ENCODE measurements around the gene TPCN1.

The TPCN1 gene

GRCh38 chr12:113226696-113227568, 5.7 kb downstream of the TPCN1 start:
- DNase-seq, result no peak

DNA sequence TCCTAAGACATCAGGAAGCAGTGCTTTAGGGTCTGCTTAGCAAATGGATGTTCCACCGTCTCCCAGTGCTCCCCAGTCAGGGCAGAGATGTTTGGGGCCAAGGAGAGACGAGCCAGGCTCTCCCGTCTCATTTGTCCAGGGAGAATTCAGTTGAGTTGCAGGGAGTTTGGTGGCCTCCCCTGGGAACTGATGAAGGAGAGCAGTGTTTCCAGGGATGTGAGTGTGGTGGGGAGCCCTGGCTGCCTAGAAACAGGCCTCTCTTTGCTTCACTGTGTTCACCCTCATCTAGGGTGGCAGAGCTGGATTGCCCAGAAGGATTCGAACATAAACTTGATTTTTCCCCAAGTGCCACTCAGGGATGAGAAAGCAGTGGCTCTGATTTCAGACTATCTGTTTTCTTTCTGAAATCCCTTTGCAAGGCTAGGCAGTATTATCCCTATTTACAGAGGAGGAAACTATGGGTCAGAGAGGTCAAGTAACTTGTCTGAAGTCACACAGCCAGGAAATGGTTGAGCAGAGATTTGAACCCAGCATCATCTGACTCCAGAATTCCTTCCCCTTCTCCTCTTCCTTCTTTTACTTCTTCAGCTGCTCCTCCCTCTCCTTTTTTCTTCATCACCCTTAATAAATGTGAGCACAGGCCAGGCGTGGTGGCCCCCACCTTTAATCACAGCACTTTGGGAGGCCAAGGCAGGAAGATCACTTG, 6.6 kb downstream of the TPCN1 start:
- DNase-seq, result no peak

GRCh38 chr12:113228394-113229028, 7.2 kb downstream of the TPCN1 start:
- no peak for DNase-seq

DNA sequence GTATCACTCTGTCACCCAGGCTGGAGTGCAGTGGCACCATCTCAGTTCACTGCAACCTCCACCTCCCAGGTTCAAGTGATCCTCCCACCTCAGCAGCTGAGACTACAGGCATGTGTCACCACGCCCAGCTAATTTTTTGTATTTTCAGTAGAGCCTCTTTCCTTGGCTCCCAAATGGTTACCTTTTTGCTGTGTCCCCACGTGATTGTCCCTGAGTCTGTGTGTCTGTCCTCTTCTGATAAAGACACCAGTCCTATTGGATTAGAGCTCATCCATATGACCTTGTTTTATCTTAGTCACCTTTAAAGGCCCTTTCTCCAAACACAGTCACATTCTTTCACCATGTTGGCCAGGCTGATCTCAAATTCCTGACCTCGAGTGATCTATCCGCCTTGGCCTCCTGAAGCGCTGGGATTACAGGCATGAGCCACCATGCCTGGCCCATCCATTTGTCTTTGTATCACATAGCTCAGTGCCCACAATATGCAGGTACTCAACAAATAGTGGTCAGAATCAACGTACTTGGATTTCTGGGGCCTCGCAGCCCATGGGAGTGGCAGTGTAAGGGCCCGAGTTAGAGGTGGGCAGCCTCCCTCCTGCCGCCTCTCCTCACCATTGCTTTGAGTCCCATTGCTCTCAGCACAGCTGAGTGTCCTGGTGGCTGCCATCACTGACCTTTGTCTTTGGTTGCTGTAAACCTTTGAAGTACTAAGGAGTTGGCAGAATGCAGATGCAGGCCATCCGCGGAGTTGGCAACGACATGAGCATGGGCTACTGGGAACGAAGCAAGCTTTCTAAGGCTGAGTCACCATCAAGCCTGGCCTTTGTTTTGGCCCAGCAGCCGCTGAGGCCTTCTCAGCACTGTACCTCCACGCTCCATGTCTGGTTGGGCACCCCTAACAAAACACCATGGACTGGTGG, 9.3 kb downstream of the TPCN1 start:
- no peak for DNase-seq

GRCh38 chr12:113231235-113232088, 10.2 kb downstream of the TPCN1 start:
- peak; percentile 78 for DNase-seq

DNA sequence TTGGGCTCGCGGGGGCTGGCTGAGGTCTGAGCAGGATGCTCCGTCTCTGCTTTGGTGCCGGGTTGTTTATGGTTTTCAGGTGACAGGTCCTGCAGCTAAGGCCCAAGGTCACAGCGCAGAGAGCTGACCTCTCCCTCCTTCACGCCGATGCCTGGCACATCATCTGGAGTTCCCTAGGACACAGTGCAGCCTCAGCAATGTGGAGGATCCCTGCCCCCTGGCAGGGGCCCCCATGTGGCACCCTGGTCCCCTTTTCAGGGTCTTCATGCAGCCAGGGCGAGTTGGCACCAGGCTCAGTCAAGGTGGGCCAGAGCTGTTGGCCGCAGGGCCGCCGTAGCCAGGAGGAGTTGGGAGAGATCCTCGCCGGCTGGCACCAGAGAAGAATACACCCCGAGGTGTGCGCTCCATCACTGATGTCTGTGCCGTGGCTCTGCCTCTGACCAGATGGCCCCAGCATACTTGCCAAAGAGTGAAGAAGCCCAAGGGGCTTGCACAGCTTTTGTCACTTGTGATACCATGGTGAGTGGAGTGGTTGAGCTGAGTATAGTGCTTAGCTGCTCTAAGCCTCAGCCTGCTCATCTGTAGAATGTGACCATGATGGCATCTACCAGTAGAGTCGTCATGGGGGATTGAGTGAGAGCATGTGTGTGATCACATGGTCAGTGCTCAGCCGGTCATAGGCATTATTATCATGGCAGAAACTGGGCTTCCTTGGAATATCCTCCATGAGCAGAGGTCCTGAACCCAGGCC, 11.0 kb downstream of the TPCN1 start:
- no peak for DNase-seq

DNA sequence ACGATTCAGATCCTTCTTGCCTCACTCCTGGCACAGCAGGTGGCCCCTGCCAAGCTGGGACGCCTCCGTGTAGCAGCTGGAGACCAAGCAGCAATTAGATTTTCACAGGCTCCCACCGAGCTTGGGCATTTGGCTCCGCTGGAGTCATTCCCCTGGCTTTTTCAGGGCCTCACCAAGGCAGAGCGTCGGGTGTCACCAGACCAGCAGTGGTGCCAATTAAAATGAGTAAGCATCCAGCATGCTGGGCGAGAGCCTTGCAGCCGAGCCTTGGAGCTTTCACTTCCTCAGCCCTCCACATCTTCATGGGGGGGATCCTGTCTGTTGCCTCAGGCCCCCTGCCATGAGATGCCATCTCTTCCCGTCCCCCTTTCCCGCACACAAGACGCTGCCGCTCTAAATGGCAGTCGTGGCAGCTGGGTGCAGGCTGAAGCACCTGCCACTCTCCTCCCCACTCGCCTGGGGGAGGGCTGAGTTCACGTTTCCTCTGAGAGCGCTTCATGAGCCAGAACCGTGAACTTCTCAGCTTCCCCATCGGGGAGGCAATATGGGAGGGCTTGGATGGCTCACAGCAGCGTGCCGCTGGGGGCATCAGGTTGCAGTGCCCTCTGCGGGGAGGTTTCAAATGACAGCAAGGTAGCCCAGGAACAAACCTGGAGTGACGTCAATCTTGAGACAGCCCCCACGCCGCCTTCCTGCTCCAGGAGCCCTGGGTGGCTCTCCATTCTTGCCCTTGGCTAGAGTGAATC, 11.7 kb downstream of the TPCN1 start:
- peak; percentile 78 for DNase-seq

DNA sequence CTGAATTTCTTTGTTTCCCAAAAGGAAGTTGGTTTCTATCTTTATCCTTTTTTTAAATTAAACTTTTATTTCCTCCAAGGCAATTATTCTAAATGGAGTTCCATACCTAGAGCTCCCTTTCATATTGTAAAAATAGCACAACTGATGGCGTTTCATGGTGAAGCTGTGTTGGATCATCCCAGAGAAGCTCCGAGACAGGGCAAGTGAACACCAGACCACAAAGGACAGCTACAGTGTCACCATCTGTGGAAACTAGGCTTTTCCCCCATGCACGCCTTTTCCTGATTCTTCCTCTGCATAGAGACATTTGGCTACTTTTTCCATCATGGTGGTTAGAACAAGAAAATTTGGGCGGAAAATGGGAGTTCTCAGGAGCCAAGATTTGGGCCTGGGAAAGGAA, 12.7 kb downstream of the TPCN1 start:
- no peak for DNase-seq

DNA sequence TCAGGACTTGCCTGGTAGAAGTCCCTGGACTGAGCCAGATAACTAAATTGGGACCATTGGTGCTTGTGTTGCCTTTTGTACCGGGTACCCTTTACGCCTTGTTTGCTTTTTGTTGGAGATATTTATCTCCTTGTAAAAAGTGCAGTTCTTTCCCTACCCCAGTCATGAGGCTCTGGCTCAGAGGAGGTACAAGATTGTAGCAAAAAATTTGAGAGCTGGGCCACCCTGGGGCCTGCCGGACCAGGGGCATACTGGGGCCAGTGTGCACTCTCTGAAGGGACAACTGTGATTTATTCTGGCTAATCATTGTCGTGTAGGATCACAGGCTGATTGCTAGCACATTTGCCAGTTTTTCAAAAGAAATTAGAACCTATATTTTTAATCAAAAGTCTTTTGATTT, 13.2 kb downstream of the TPCN1 start:
- no peak for DNase-seq

DNA sequence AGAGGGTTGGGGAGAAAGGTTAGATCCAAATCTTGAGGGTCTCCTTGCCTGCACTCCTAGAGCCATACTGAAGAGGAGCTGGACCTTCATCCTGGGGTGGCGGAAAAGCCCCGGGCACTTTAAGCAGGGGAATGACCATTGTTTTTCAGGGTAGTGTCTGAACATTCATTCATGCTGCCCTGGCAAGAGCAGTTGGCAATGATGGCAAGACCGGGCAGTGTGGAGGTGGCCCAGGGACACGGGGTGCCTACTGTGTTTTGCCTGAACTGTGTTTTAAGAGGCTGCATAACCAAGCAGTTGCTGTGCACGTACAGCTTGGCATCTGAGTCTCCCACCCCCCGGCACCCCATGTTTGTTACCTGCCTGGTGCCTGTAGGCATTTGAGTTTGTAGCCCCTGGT, 14.7 kb downstream of the TPCN1 start:
- no peak for DNase-seq

- DNase-seq, result no peak
Measured at GRCh38 chr12:113236539-113237399, 15.5 kb downstream of the TPCN1 start.

DNA sequence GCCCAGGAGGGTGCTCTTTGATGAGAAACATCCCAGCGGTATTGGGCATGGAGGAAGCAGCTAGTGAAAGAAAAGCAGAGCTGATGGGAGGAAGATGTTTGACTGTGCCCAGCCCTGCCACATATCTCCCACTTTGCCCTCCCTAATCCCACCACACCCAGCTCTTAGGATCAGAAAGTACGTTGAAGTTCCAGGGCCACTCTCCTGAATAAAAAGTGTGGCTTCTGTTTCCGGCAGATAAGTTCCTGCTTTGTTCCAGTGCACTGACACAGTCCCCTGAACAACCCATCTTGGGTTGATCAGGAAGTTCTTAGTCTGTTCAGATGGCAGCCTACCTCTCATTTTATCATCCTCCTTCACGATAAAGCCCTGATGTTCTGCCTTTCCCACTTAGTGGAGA, 16.5 kb downstream of the TPCN1 start:
- DNase-seq, result no peak

DNA sequence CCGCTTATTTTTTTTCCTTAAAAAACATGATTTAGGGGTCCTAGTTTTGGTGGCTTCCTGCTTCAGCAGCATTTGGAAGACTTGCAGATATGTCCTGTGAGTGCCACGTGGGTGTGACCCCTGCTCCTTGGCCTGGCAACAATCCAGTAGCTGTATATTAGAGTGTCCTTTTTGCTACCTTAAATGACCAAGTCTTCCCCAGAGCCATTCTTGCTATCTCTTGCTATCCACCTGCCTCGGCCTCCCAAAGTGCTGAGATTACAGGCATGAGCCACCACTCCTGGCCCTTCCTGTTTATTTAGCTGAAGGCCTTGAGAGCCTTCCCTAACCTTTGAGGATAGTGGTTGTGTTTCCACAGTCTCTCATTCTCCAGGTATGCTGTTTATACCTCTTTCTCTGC, 17.0 kb downstream of the TPCN1 start:
- DNase-seq, result no peak

DNA sequence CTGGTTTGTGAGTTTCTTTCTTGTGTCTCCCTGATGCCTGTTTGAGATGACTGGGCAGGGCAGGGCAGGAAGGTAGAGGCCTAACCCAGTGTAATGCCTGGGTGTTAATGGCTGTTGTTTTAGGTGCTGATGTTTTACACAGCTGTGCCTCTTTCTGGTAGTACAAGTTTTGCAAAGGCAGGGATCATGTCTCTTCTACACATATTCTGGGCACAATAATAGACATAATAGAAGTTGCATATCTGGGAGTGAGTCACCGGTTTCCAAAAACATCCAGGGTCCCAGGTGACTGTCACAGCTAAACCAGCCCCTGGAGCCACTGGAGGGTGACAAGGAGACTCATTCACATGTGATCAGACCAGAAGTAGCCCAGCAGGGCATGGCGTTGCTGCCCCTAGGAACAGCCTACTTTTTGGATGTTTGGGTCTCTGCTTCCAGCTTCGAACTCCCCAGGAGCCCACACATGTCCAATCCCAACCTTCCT, 18.1 kb downstream of the TPCN1 start:
- DNase-seq, result no peak

- DNase-seq, result no peak
Measured at GRCh38 chr12:113239811-113240331, 18.6 kb downstream of the TPCN1 start.

- DNase-seq, result no peak
Measured at GRCh38 chr12:113240395-113240794, 19.1 kb downstream of the TPCN1 start.

- DNase-seq, result peak; percentile 91
Measured at GRCh38 chr12:113241191-113242025, 20.1 kb downstream of the TPCN1 start.

DNA sequence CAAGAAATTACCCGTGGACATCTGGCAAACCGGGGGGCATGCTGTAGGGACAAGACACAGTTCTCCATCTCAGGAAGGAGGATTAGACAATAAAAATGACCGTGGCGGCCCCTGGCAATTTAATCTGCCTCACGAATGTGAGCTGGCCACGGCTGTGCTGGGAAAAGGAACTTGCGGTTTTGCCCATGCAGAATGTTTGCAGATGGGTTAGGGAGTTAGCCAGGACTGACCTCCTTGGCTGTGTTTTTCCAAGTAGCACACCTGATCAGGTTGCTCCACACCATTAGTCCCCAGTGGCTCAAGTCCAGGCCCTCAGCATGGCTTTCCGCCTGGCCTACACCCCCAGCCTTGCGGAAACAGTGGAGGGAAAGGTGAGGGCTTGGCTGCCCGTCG, 20.8 kb downstream of the TPCN1 start:
- no peak for DNase-seq
